BLaER1 treated with 17β-estradiol and CSF1 and Interleukin-3, amounts not matched to agents 10 nM and 100 nM (cell line): ENCODE data around the gene KCND1.

ENCODE experiments used
- H3K27ac ChIP-seq, 11 experiments: shearing (Covaris generic); formaldehyde crosslinking; 2 replicates each; pipeline ENCODE4 v1.8.1; 2022
- H3K27me3 ChIP-seq, 11 experiments: shearing (Covaris generic); formaldehyde crosslinking; 2 replicates each; pipeline ENCODE4 v1.8.1; 2022
- H3K36me3 ChIP-seq, 11 experiments: shearing (Covaris generic); formaldehyde crosslinking; 2 replicates each; pipeline ENCODE4 v1.8.1; 2022
- H3K4me1 ChIP-seq, 10 experiments: shearing (Covaris generic); formaldehyde crosslinking; 2 replicates each; pipeline ENCODE4 v1.8.1; 2022
- H3K4me2 ChIP-seq, 11 experiments: shearing (Covaris generic); formaldehyde crosslinking; 2 replicates each; pipeline ENCODE4 v1.8.1; 2022
- H3K4me3 ChIP-seq, 10 experiments: shearing (Covaris generic); formaldehyde crosslinking; 2 replicates each; pipeline ENCODE4 v1.8.1; 2022
- H3K9ac ChIP-seq, 11 experiments: shearing (Covaris generic); formaldehyde crosslinking; 2 replicates each; pipeline ENCODE4 v1.8.1; 2022
- H3K9me3 ChIP-seq, 11 experiments: shearing (Covaris generic); formaldehyde crosslinking; replicated peaks in 1 of 11; 2 replicates each; pipeline ENCODE4 v1.8.1; 2022
- H4K20me1 ChIP-seq, 11 experiments: shearing (Covaris generic); formaldehyde crosslinking; 2 replicates each; pipeline ENCODE4 v1.8.1; 2022
- Cebpa-rat ChIP-seq, 11 experiments: shearing (Covaris generic); IDR thresholded peaks; 2 replicates each; pipeline ENCODE4 v1.8.1; 2022

The KCND1 gene

DNA sequence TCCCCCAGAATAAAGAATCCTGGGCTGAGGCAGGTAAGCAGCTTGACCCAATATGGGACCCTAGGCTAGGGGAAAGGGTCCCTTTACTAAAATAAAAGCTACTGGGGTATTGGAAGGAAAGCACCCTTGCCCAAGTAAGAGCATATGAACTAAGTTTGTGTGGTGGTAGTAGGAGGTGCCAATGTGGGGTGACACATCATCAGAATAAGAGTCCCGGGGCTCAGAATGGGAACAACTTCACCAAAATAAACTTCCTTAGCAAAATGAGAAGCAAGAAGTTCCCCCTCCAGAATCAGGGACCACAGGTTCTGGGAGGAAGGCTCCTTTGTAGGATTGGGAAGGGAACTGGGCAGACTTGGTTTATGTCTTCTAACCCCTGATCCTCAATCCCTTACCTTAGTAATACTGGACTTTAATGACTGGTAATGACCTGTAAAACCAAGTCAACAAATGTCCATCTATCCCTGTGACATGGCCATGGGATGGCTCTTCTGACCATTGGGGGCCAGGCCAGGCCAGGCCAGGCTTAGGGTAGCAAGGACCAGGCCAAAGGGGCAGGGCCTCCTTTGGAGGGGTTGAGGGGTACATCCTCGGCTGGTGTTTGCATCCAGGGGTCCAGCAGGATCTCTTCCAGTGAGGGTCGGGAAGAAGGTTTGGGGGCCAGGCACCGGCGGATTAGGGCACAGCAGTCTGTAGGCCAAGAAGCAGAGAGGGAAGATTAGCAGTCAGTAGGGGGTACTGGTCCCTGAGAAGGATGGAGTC is 57.9 kb downstream of the KCND1 start:
- H3K36me3 ChIP-seq: peaks cover 19 to 41% (median 29%) of the 10 kb centered on the region in 11 experiments
- H3K4me3 ChIP-seq: no peak overlapping the region
- peaks cover 31 to 57% (median 53%) of the 10 kb centered on the region in 11 experiments; a peak in 21 of 22 replicates for H4K20me1 ChIP-seq
- peak overlapping the region in 2 of 11 experiments; percentile 27 to 61; a peak in 2 of 22 replicates for H3K9ac ChIP-seq
- TF ChIP-seq Cebpa-rat (IDR thresholded peaks at IDR 0.05): no peak
- H3K9me3 ChIP-seq: peaks cover 0 to 7% (median 0%) of the 10 kb centered on the region in 11 experiments; a peak in 4 of 22 replicates
- peak overlapping the region in 3 of 11 experiments; percentile 3 to 83 (median 79); a peak in 4 of 22 replicates for H3K4me2 ChIP-seq
- H3K27ac ChIP-seq: no peak overlapping the region
- peaks cover 13 to 56% (median 25%) of the 10 kb centered on the region in 10 experiments for H3K4me1 ChIP-seq
- peaks cover 21 to 65% (median 51%) of the 10 kb centered on the region in 11 experiments; a peak in 20 of 22 replicates for H3K27me3 ChIP-seq

DNA sequence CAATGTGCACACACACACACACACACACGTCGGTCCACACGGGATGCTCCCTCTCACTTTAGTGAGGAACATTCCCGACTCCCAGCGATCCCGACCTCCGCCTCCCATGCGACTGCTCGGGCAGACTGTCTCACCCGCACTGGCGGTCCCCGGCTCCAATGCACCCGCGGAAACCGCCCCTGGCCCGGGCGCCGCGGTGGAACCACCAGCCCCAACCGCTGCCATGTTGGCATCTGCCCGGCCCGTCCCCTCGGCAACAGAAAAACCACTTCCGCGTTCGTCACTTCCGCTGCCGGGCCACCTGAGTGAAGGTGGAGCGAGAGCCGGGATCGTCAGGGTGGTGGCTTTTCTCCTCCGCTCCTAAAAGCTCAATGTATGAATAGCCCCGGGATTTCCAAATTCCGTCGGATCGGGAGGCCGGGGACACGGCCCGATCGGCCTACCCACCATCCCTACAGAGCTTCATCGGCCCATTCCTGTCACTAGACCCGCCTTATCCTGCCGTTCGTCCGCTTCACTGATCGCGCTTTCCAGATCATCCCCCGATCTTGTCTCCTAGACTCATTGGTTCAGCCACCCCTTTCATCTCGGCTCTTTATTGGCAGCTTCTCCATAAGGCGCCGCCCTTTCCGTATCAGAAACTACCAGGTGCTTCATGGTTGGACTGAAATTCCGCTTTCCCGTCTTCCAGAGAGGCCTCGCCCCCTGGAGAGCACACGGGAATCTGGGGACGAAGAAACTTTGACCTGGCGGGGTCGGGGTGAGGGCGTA is 60.0 kb downstream of the KCND1 start, which contains the start of gene SLC35A2:
SLC35A2 (minus strand) TSS at position 235 of the 771 bp plus-strand sequence; CDS start at position 225, 10 bp downstream.
- peaks cover 21 to 69% (median 57%) of the 10 kb centered on the region in 11 experiments; a peak in 20 of 22 replicates for H3K27me3 ChIP-seq
- TF ChIP-seq Cebpa-rat (IDR thresholded peaks at IDR 0.05): no peak
- peak within 1 kb of the TSS; percentile 65 to 86 (median 81) for H3K4me2 ChIP-seq
- H3K27ac ChIP-seq: peak within 1 kb of the TSS; percentile 27 to 80 (median 71); a peak in 21 of 22 replicates
- H4K20me1 ChIP-seq: peaks cover 25 to 44% (median 41%) of the 10 kb centered on the region in 11 experiments; a peak in 21 of 22 replicates
- peak within 1 kb of the TSS; percentile 52 to 84 (median 75) for H3K4me3 ChIP-seq
- peaks cover 19 to 47% (median 31%) of the 10 kb centered on the region in 11 experiments for H3K36me3 ChIP-seq
- peaks cover 7 to 55% (median 19%) of the 10 kb centered on the region in 10 experiments; a peak in 19 of 20 replicates for H3K4me1 ChIP-seq
- H3K9ac ChIP-seq: peak within 1 kb of the TSS; percentile 71 to 82 (median 78)
- H3K9me3 ChIP-seq: peaks cover 0 to 5% (median 0%) of the 10 kb centered on the region in 11 experiments; a peak in 3 of 22 replicates
